K562 (cell line): ENCODE data around the gene DAB2. TPM values are rescaled to one million over a fixed set of nuclear protein-coding genes. Genes with fewer than 3 reads are reported as not detected.

ENCODE experiments used
- ATAC-seq: fragments of 200-7000 bp; cut with Tn5 transposase; 3 replicates; pipeline ENCODE4 v1.9.1; 2020; ENCODE audit warnings: moderate library complexity
- BruUV-seq: library from RNA; stranded (reverse); fragments of 400-500 nt; replicated peaks from 2 replicates; lab custom pipeline; 2021; lab: Mats Ljungman, UMichigan
- CTCF ChIA-PET: fragments of 300-600 bp; formaldehyde crosslinking; extraction: SDS; loops from one replicate; lab custom pipeline; 2021; ENCODE audit warnings: low intra/inter-chr PET ratio; lab: Yijun Ruan, JAX
- POLR2A ChIA-PET: fragments of 300-600, 350-650 bp; sonication (Branson Sonifier 250); formaldehyde crosslinking; extraction: SDS; loops from one replicate; lab custom pipeline; 2021; ENCODE audit warnings: antibody characterized with exemption, inconsistent platforms; lab: Yijun Ruan, JAX
- DNase-seq, 4 experiments: peaks; one replicate each; pipeline versions ENCODE4 v3.0.0 to v3.0.0-alpha.2; 2011 to 2018; ENCODE audit warnings: low spot score in 3 of 4, mixed read lengths in 3 of 4; ENCODE audit errors: extremely low read depth in 1 of 4
- FAIRE-seq: peaks from 2 replicates; lab custom pipeline; 2011; peaks lifted over from hg19 to GRCh38; lab: Jason Lieb, UNC
- H2AFZ ChIP-seq: 2 replicates; pipeline ENCODE4 v1.6.0; 2011; ENCODE audit warnings: low read depth, low read length, control low read depth, inconsistent platforms
- H3K27ac ChIP-seq: fragments of 200-600 bp; 3 replicates; pipeline ENCODE4 v1.8.0; 2011; ENCODE audit warnings: low read depth, mild to moderate bottlenecking, control low read depth, inconsistent platforms, low read length, moderate library complexity, mixed read lengths; ENCODE audit errors: extremely low read depth
- H3K27me3 ChIP-seq, 2 experiments: fragments of 300-600 bp in 1 of 2; 2 replicates in 1 of 2; 3 replicates in 1 of 2; pipeline versions ENCODE4 v1.6.0 to v1.8.0; 2011; ENCODE audit warnings: inconsistent platforms in 2 of 2, low read length in 2 of 2, mild to moderate bottlenecking in 1 of 2, mixed read lengths in 1 of 2, moderate library complexity in 1 of 2; ENCODE audit not compliant: control insufficient read depth in 2 of 2, insufficient read depth in 2 of 2
- H3K36me3 ChIP-seq: fragments of 300-600 bp; 3 replicates; pipeline ENCODE4 v1.8.0; 2011; ENCODE audit warnings: mild to moderate bottlenecking, low read length, inconsistent platforms; ENCODE audit not compliant: control insufficient read depth, insufficient read depth
- H3K4me1 ChIP-seq, 2 experiments: fragments of 200-600 bp in 1 of 2; replicated peaks in 1 of 2; 2 replicates in 1 of 2; 3 replicates in 1 of 2; pipeline versions ENCODE4 v1.5.1 to v1.8.0; 2011; ENCODE audit warnings: inconsistent platforms in 2 of 2, low read length in 2 of 2, mild to moderate bottlenecking in 1 of 2, mixed read lengths in 1 of 2, moderate library complexity in 1 of 2; ENCODE audit not compliant: control insufficient read depth in 2 of 2, insufficient read depth in 2 of 2
- H3K4me2 ChIP-seq: 2 replicates; pipeline ENCODE4 v1.6.1; 2011; ENCODE audit warnings: low read length, control low read depth, inconsistent platforms, mixed read lengths; ENCODE audit not compliant: insufficient read depth
- H3K4me3 ChIP-seq: fragments of 200-600 bp; sonication (generic), shearing (Covaris generic); 2 replicates; pipeline ENCODE4 v1.5.1; 2016; ENCODE audit warnings: control low read depth, inconsistent platforms
- H3K79me2 ChIP-seq: fragments of 200-600 bp; 3 replicates; pipeline ENCODE4 v1.8.0; 2011; ENCODE audit warnings: low read length, inconsistent platforms; ENCODE audit not compliant: control insufficient read depth, insufficient read depth
- H3K9ac ChIP-seq, 2 experiments: 2 replicates each; pipeline versions ENCODE4 v1.6.0 to v1.6.1; 2011; ENCODE audit warnings: low read depth in 2 of 2, low read length in 2 of 2, control low read depth in 1 of 2, inconsistent platforms in 1 of 2, mild to moderate bottlenecking in 1 of 2, mixed read lengths in 1 of 2; ENCODE audit not compliant: insufficient read depth in 1 of 2
- H3K9me1 ChIP-seq: one replicate; pipeline ENCODE4 v1.6.0; 2011; ENCODE audit warnings: inconsistent platforms, mild to moderate bottlenecking, low read length, moderate library complexity; ENCODE audit not compliant: control insufficient read depth, insufficient read depth
- H3K9me3 ChIP-seq: replicated peaks from 2 replicates; pipeline ENCODE4 v1.5.1; 2011; ENCODE audit warnings: low read depth, low read length, inconsistent platforms; ENCODE audit not compliant: control insufficient read depth, insufficient read depth
- H4K20me1 ChIP-seq: replicated peaks from 2 replicates; pipeline ENCODE4 v1.6.1; 2011; ENCODE audit warnings: low read length, inconsistent platforms, mixed read lengths; ENCODE audit not compliant: control insufficient read depth, insufficient read depth
- ETS2 ChIP-seq: IDR thresholded peaks from 2 replicates; pipeline ENCODE4 v1.6.1; 2016; ENCODE audit warnings: borderline replicate concordance, missing genetic modification characterization, mild to moderate bottlenecking, moderate library complexity, missing compliant biosample characterization; ENCODE audit not compliant: poor library complexity, severe bottlenecking
- MBD1 ChIP-seq: fragments of 250-450 bp; sonication (Bioruptor Pico); IDR thresholded peaks from 2 replicates; pipeline ENCODE4 v1.8.0; 2022; ENCODE audit warnings: inconsistent platforms
- ZNF76 ChIP-seq: fragments of 250-450 bp; sonication (Bioruptor Pico); IDR thresholded peaks from 2 replicates; pipeline ENCODE4 v1.4.0; 2020; ENCODE audit warnings: mild to moderate bottlenecking, moderate library complexity, borderline replicate concordance
- WGBS: fragments of 100-300 bp; shearing (Covaris generic); methylation state at CpG from one replicate; pipeline ENCODE4 v1.1.6; 2016; ENCODE audit warnings: low coverage, mixed read lengths; ENCODE audit not compliant: insufficient coverage; ENCODE audit errors: missing lambda C conversion rate; 5-methylcytosine and 5-hydroxymethylcytosine counted together
- in situ Hi-C: fragments of 300-500 bp; cut with MboI; formaldehyde crosslinking; loops from 4 replicates; pipeline ENCODE4 v1.15.0; 2018; ENCODE audit warnings: inconsistent platforms, mixed read lengths
- intact Hi-C: fragments of 100-400 bp; cut with micrococcal nuclease; formaldehyde crosslinking; loops from 2 replicates; pipeline ENCODE4 v1.14.2; 2022
- polyA plus RNA-seq, 8 experiments: library from polyadenylated mRNA; depleted of rRNA in 4 of 8; stranded (reverse) in 5 of 8; unstranded in 3 of 8; fragments of >200 nt; fragmentation: Nextera tagmentation in 2 of 8; fragmentation: Illumina TruSeq in 1 of 8; extraction: Ambion mirVana in 2 of 8; extraction: Trizol in 1 of 8; gene quantifications; 2 replicates each; pipeline versions ENCODE4 v1.2.1 to v1.2.3, GENCODE V29; 2011 to 2014; ENCODE audit warnings: inconsistent platforms in 1 of 8, missing spikeins in 1 of 8
- total RNA-seq, 7 experiments: library from RNA; depleted of rRNA in 6 of 7; stranded (reverse); fragments of >200 nt in 6 of 7; fragmentation: Illumina TruSeq in 2 of 7; extraction: Trizol in 2 of 7; gene quantifications; 2 replicates each; pipeline versions ENCODE4 v1.2.1 to v1.2.3, GENCODE V29; 2011 to 2021; ENCODE audit warnings: low replicate concordance in 1 of 7

DAB2 gene
- total and polyA plus RNA-seq, 9 of the 15 experiments (the other 6 are each of a cell fraction or from before 2014, with no cell fraction given): 6.6 to 29.9 (median 24.1) TPM

- no peaks in the 10 kb centered on the region for H3K79me2 ChIP-seq
- no peak overlapping the region for H3K9ac ChIP-seq
- POLR2A ChIA-PET: no interaction called here
- DNase-seq (no peak), ATAC-seq (no peak), FAIRE-seq (no peak)
- in situ Hi-C loops (no loop called here), intact Hi-C loops (loop anchor here (10.0 kb wide), 1 partner anchor 89 kb away; no protein-coding TSS in a partner anchor)
- no TSS peak for BruUV-seq
- no peaks in the 10 kb centered on the region for H3K9me1 ChIP-seq
- H3K27me3 ChIP-seq: peaks cover 0 to 9% of the 10 kb centered on the region in 2 experiments; a peak in 2 of 5 replicates
- no peak for TF ChIP-seq MBD1 (CRISPR knock-in tag)
- no peak for TF ChIP-seq ZNF76 (CRISPR knock-in tag)
- under 1% methylated on average over 5 of the region's 5 CpGs for WGBS
- H3K27ac ChIP-seq: no peak overlapping the region
- H3K9me3 ChIP-seq: no peaks in the 10 kb centered on the region
- no peak overlapping the region for H3K4me3 ChIP-seq
- CTCF ChIA-PET: no interaction called here
- H3K4me2 ChIP-seq: no peak overlapping the region
- no peak overlapping the region for H2AFZ ChIP-seq
- no peaks in the 10 kb centered on the region for H4K20me1 ChIP-seq
- H3K4me1 ChIP-seq: no peaks in the 10 kb centered on the region
- H3K36me3 ChIP-seq: no peaks in the 10 kb centered on the region
Measured at GRCh38 chr5:39464088-39464487, 39.3 kb upstream of the DAB2 start.

GRCh38 chr5:39462211-39462610, 37.4 kb upstream of the DAB2 start:
- FAIRE-seq (no peak), ATAC-seq (no peak), DNase-seq (no peak)
- POLR2A ChIA-PET: interaction anchor here (1.0 kb wide), 1 partner anchor 55 kb away, joined by 4 read pairs; no protein-coding TSS in a partner anchor
- intact Hi-C loops: loop anchor here (10.0 kb wide), 1 partner anchor 87 kb away; no protein-coding TSS in a partner anchor
- CTCF ChIA-PET: no interaction called here
- Histone ChIP-seq H3K27ac (no peak overlapping the region), H3K4me1 (no peaks in the 10 kb centered on the region), H3K4me2 (no peak overlapping the region), H3K9me3 (no peaks in the 10 kb centered on the region), H3K79me2 (no peaks in the 10 kb centered on the region), H3K9ac (no peak overlapping the region), H2AFZ (no peak overlapping the region), H3K36me3 (no peaks in the 10 kb centered on the region), H4K20me1 (no peaks in the 10 kb centered on the region), H3K4me3 (no peak overlapping the region), H3K27me3 (peaks cover 0 to 9% of the 10 kb centered on the region in 2 experiments; a peak in 2 of 5 replicates), H3K9me1 (no peaks in the 10 kb centered on the region)
- no peak for TF ChIP-seq ETS2
- in situ Hi-C loops: no loop called here
- no TSS peak for BruUV-seq
- under 1% methylated on average over 6 of the region's 6 CpGs for WGBS
